ENCODE data around the gene AGBL1. TPM values are rescaled to one million over a fixed set of nuclear protein-coding genes. Genes with fewer than 3 reads are reported as not detected.

Gene AGBL1
- total and polyA plus RNA-seq, 4 donors: not detected

DNA sequence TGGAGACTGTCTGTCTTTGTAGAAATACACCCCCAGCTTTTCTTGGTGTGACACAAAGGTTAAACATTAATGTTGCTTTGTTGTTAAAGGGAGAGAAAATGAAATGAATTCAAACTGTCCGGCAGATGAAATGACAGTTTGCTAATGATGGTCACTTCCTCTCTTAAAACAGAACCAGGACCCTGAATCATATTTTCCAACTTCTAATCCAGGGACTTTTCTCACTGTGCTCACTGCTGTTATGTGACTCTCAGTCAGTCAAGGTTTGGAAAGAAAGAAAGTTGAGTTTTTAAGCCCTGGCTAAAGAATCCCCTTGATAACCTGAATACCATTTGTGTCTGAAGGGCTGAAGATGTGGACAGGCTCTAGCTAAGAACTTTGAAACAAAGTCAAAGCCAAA, 215.8 kb downstream of the AGBL1 start (continued):
- no peak for TF ChIP-seq EGR1 (IDR thresholded peaks at IDR 0.05; ENCODE audit: low read depth in 2 of 2)

- no peak overlapping the region for H3K9ac ChIP-seq (ENCODE audit: low read depth in 1 of 2, low read length in 2 of 2)
- no peak for TF ChIP-seq JUND (IDR thresholded peaks at IDR 0.05)
- no peak for TF ChIP-seq HNF4G (IDR thresholded peaks at IDR 0.05)
- no peak for TF ChIP-seq EGR1 (IDR thresholded peaks at IDR 0.05; ENCODE audit: low read depth in 2 of 2)
- no peak for TF ChIP-seq MAX (IDR thresholded peaks at IDR 0.05)
- TF ChIP-seq, protein P1, sequence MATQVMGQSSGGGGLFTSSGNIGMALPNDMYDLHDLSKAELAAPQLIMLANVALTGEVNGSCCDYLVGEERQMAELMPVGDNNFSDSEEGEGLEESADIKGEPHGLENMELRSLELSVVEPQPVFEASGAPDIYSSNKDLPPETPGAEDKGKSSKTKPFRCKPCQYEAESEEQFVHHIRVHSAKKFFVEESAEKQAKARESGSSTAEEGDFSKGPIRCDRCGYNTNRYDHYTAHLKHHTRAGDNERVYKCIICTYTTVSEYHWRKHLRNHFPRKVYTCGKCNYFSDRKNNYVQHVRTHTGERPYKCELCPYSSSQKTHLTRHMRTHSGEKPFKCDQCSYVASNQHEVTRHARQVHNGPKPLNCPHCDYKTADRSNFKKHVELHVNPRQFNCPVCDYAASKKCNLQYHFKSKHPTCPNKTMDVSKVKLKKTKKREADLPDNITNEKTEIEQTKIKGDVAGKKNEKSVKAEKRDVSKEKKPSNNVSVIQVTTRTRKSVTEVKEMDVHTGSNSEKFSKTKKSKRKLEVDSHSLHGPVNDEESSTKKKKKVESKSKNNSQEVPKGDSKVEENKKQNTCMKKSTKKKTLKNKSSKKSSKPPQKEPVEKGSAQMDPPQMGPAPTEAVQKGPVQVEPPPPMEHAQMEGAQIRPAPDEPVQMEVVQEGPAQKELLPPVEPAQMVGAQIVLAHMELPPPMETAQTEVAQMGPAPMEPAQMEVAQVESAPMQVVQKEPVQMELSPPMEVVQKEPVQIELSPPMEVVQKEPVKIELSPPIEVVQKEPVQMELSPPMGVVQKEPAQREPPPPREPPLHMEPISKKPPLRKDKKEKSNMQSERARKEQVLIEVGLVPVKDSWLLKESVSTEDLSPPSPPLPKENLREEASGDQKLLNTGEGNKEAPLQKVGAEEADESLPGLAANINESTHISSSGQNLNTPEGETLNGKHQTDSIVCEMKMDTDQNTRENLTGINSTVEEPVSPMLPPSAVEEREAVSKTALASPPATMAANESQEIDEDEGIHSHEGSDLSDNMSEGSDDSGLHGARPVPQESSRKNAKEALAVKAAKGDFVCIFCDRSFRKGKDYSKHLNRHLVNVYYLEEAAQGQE (IDR thresholded peaks at IDR 0.05): no peak
- no peak for TF ChIP-seq YY1 (IDR thresholded peaks at IDR 0.05)
- no peak for TF ChIP-seq FOXA1 (IDR thresholded peaks at IDR 0.05)
- TF ChIP-seq RAD21 (IDR thresholded peaks at IDR 0.05): no peak
- TF ChIP-seq, protein P2, sequence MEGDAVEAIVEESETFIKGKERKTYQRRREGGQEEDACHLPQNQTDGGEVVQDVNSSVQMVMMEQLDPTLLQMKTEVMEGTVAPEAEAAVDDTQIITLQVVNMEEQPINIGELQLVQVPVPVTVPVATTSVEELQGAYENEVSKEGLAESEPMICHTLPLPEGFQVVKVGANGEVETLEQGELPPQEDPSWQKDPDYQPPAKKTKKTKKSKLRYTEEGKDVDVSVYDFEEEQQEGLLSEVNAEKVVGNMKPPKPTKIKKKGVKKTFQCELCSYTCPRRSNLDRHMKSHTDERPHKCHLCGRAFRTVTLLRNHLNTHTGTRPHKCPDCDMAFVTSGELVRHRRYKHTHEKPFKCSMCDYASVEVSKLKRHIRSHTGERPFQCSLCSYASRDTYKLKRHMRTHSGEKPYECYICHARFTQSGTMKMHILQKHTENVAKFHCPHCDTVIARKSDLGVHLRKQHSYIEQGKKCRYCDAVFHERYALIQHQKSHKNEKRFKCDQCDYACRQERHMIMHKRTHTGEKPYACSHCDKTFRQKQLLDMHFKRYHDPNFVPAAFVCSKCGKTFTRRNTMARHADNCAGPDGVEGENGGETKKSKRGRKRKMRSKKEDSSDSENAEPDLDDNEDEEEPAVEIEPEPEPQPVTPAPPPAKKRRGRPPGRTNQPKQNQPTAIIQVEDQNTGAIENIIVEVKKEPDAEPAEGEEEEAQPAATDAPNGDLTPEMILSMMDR (IDR thresholded peaks at IDR 0.05; ENCODE audit: low read depth, low read length, missing input control): no peak
- TF ChIP-seq TAF1 (conservative IDR thresholded peaks at IDR 0.05): no peak
- TF ChIP-seq ZBTB33 (IDR thresholded peaks at IDR 0.05): no peak
- TF ChIP-seq GABPA (IDR thresholded peaks at IDR 0.05 in 1 of 2, conservative IDR thresholded peaks at IDR 0.05 in 1 of 2): no peak
- no peaks in the 10 kb centered on the region for H3K4me1 ChIP-seq (ENCODE audit: control insufficient read depth in 4 of 4, insufficient read depth in 4 of 4, low read length in 3 of 4)
- H3K9me3 ChIP-seq (ENCODE audit: control insufficient read depth in 4 of 4, low read length in 3 of 4): no peaks in the 10 kb centered on the region
- no peaks in the 10 kb centered on the region for H3K36me3 ChIP-seq (ENCODE audit: control insufficient read depth in 4 of 4, insufficient read depth in 3 of 4, low read depth in 1 of 4, low read length in 3 of 4)
- no peak overlapping the region for H3K4me3 ChIP-seq (ENCODE audit: low read depth in 1 of 3, low read length in 3 of 3)
- 67% methylated on average over 2 of the region's 2 CpGs for WGBS
- no peak overlapping the region for H3K27ac ChIP-seq (ENCODE audit: low read depth in 1 of 2, low read length in 2 of 2)
- H3K27me3 ChIP-seq (ENCODE audit: control insufficient read depth in 4 of 4, insufficient read depth in 4 of 4, low read length in 3 of 4): peaks cover 0 to 2% (median 0%) of the 10 kb centered on the region in 4 donors
- DNase-seq (ENCODE audit: low spot score): no peak
Measured at GRCh38 chr15:86296769-86297168, 217.1 kb downstream of the AGBL1 start.
